ENCODE results near the gene MCCC2.
"Not testable (repeated sequence)": the region's sequence is repeated elsewhere in the genome, so short reads cannot be mapped to it uniquely, and the experiment has no call there.

The MCCC2 gene

GRCh38 chr5:71586941-71587765 is at the start of gene MCCC2:
MCCC2 (plus strand) TSS chr5:71587340; CDS start chr5:71587426, 86 bp downstream.
- TF ChIP-seq, protein P1, sequence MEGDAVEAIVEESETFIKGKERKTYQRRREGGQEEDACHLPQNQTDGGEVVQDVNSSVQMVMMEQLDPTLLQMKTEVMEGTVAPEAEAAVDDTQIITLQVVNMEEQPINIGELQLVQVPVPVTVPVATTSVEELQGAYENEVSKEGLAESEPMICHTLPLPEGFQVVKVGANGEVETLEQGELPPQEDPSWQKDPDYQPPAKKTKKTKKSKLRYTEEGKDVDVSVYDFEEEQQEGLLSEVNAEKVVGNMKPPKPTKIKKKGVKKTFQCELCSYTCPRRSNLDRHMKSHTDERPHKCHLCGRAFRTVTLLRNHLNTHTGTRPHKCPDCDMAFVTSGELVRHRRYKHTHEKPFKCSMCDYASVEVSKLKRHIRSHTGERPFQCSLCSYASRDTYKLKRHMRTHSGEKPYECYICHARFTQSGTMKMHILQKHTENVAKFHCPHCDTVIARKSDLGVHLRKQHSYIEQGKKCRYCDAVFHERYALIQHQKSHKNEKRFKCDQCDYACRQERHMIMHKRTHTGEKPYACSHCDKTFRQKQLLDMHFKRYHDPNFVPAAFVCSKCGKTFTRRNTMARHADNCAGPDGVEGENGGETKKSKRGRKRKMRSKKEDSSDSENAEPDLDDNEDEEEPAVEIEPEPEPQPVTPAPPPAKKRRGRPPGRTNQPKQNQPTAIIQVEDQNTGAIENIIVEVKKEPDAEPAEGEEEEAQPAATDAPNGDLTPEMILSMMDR (IDR thresholded peaks at IDR 0.05; ENCODE audit: control extremely low read depth, extremely low read depth, low read depth, missing control alignments), result no peak
- POLR2A ChIA-PET, result interaction anchor here (1.4 kb wide), 1 partner anchor 14 kb away, joined by 6 read pairs; no protein-coding TSS in a partner anchor

DNA sequence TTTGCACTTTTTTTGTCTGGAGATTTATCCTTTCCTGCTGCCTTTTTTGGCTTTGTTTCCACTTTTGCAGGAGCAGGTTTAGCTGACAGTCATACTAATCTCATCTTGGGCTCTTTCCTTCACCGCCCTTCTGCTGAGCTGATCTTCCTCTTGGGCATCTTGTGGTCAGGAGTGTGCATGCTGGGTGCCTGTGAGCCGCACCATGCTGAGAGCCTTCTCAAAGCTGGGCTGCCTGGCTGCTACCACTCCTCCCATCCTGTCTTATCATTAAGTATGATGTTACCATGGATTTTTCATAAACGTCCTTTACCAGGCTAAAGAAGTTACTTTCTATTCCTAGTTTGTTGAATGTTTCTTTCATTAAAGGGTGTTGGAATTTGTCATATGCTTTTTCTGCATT is 49.5 kb upstream of the MCCC2 start:
- ChIA-PET CTCF (interaction anchor here (1.2 kb wide), 1 partner anchor 30 kb away, joined by 3 read pairs; no protein-coding TSS in a partner anchor), POLR2A (no interaction called here)
- TF ChIP-seq, protein P1 (IDR thresholded peaks at IDR 0.05; ENCODE audit: control extremely low read depth, extremely low read depth, low read depth, missing control alignments), result no peak
- DNase-seq (ENCODE audit: extremely low spot score), result no peak

More at GRCh38 chr5:71586941-71587765, at the start of gene MCCC2:
- DNase-seq (ENCODE audit: extremely low spot score), result peak; percentile 96
- CTCF ChIA-PET, result interaction anchor here (1.1 to 7.1 kb wide), 4 partner anchors 11 to 722 kb away, joined by 3 to 72 read pairs (median 4); no protein-coding TSS in a partner anchor

DNA sequence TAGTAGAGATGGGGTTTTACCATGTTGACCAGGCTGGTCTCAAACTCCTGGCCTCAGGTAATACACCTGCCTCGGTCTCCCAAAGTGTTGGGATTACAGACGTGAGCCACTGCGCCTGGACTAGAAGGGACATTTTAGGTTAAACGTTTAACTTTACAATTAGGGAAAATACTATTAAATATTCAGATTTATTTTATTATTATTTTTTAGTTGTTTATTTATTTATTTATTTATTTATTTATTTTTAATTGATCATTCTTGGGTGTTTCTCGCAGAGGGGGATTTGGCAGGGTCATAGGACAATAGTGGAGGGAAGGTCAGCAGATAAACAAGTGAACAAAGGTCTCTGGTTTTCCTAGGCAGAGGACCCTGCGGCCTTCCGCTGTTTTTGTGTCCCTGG is 36.3 kb upstream of the MCCC2 start:
- CTCF ChIA-PET; POLR2A ChIA-PET; DNase-seq (ENCODE audit: extremely low spot score): not testable (repeated sequence)

DNA sequence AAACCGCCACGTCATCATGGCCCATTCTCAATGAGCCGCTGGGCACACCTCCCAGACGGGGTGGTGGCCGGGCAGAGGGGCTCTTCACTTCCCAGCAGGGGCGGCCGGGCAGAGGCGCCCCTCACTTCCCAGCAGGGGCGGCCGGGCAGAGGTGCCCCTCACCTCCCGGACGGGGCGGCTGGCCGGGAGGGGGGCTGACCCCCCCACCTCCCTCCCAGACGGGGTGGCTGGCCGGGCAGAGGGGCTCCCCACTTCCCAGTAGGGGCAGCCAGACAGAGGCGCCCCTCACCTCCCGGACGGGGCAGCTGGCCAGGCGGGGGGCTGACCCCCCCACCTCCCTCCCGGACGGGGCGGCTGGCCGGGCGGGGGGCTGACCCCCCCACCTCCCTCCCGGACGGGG is 35.6 kb upstream of the MCCC2 start:
- DNase-seq (ENCODE audit: extremely low spot score); POLR2A ChIA-PET; CTCF ChIA-PET: not testable (repeated sequence)

DNA sequence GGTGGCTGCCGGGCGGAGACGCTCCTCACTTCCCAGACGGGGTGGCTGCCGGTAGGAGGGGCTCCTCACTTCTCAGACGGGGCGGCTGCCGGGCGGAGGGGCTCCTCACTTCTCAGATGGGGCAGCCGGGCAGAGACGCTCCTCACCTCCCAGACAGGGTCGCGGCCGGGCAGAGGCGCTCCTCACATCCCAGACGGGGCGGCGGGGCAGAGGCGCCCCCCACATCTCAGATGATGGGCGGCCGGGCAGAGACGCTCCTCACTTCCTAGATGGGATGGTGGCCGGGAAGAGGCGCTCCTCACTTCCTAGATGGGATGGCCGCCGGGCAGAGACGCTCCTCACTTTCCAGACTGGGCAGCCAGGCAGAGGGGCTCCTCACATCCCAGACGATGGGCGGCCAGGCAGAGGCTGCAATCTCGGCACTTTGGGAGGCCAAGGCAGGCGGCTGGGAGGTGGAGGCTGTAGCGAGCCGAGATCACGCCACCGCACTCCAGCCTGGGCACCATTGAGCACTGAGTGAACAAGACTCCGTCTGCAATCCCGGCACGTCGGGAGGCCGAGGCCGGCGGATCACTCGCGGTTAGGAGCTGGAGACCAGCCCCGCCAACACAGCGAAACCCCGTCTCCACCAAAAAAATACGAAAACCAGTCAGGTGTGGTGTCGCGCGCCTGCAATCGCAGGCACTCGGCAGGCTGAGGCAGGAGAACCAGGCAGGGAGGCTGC is 35.0 kb upstream of the MCCC2 start:
- CTCF ChIA-PET; POLR2A ChIA-PET; DNase-seq (ENCODE audit: extremely low spot score): not testable (repeated sequence)

GRCh38 chr5:71563161-71563560 is 24.0 kb upstream of the MCCC2 start:
- no peak for DNase-seq (ENCODE audit: extremely low spot score)
- TF ChIP-seq, protein P1 (IDR thresholded peaks at IDR 0.05; ENCODE audit: control extremely low read depth, extremely low read depth, low read depth, missing control alignments), result no peak
- ChIA-PET POLR2A (no interaction called here), CTCF (no interaction called here)

DNA sequence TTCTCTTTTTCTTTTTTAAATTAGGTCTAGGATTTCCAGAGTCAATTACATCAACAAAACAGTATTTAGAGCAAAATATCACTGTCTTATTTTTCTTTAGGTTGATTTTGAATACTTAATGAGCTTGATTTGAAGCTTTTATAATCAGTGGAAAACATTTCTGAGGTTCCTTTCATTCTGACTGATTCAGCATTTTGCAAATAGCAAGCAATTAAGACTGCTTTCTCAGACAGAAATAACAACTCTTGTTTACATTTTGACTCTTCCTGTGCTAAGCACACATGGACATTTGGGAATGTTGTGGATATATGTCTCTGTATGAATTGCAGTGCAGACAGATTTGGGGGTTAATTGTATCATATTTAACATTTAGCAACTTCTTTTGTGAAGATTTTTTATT is 22.2 kb upstream of the MCCC2 start:
- DNase-seq (ENCODE audit: extremely low spot score), result no peak
- TF ChIP-seq, protein P1 (IDR thresholded peaks at IDR 0.05; ENCODE audit: control extremely low read depth, extremely low read depth, low read depth, missing control alignments), result no peak
- ChIA-PET CTCF (no interaction called here), POLR2A (no interaction called here)
